Measurements from ENCODE around the gene SLC22A4. TPM values are rescaled to one million over a fixed set of nuclear protein-coding genes. Genes with fewer than 3 reads are reported as not detected.

The SLC22A4 gene
- polyA plus RNA-seq, 1 donor (not counting 4 experiments of a cell fraction or from before 2014, with no cell fraction given) = 1.4 TPM

- Histone ChIP-seq H3K4me2 (ENCODE audit: control insufficient read depth, extremely low read depth, insufficient read depth, low read depth, low read length) (no peak overlapping the region), H3K9me1 (ENCODE audit: control insufficient read depth, extremely low read depth, insufficient read depth, low read length) (no peaks in the 10 kb centered on the region), H3K4me3 (ENCODE audit: control insufficient read depth in 2 of 3, extremely low read depth in 1 of 3, insufficient read depth in 2 of 3, low read depth in 1 of 3, low read length in 3 of 3) (no peak overlapping the region), H3K27me3 (ENCODE audit: control insufficient read depth, extremely low read depth, insufficient read depth, low read length) (no peaks in the 10 kb centered on the region), H2AFZ (ENCODE audit: control insufficient read depth, low read length) (no peak overlapping the region), H3K36me3 (ENCODE audit: control insufficient read depth in 2 of 2, extremely low read depth in 1 of 2, insufficient read depth in 2 of 2, low read length in 2 of 2) (peaks cover 15 to 18% of the 10 kb centered on the region in 2 experiments), H3K4me1 (ENCODE audit: control insufficient read depth, extremely low read depth, insufficient read depth, low read length) (peaks cover 31% of the 10 kb centered on the region), H3K9ac (ENCODE audit: control insufficient read depth, extremely low read depth, insufficient read depth, low read length) (no peak overlapping the region), H4K20me1 (ENCODE audit: control insufficient read depth, extremely low read depth, insufficient read depth, low read length) (no peaks in the 10 kb centered on the region), H3K9me3 (ENCODE audit: control insufficient read depth, low read depth, low read length) (no peaks in the 10 kb centered on the region), H3K79me2 (ENCODE audit: control insufficient read depth, insufficient read depth, low read length) (no peaks in the 10 kb centered on the region), H3K27ac (ENCODE audit: control insufficient read depth, insufficient read depth, low read length) (no peak overlapping the region)
- no peak for FAIRE-seq
- dilution Hi-C loops (cut with MboI; ENCODE audit: extremely low pct_ligation_motif_present, low sequenced_read_pairs) = no loop called here
- no peak for DNase-seq (ENCODE audit: low read depth, low spot score)
- TF ChIP-seq, protein P1, sequence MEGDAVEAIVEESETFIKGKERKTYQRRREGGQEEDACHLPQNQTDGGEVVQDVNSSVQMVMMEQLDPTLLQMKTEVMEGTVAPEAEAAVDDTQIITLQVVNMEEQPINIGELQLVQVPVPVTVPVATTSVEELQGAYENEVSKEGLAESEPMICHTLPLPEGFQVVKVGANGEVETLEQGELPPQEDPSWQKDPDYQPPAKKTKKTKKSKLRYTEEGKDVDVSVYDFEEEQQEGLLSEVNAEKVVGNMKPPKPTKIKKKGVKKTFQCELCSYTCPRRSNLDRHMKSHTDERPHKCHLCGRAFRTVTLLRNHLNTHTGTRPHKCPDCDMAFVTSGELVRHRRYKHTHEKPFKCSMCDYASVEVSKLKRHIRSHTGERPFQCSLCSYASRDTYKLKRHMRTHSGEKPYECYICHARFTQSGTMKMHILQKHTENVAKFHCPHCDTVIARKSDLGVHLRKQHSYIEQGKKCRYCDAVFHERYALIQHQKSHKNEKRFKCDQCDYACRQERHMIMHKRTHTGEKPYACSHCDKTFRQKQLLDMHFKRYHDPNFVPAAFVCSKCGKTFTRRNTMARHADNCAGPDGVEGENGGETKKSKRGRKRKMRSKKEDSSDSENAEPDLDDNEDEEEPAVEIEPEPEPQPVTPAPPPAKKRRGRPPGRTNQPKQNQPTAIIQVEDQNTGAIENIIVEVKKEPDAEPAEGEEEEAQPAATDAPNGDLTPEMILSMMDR (optimal IDR thresholded peaks at IDR 0.05 in 1 of 3, IDR thresholded peaks at IDR 0.05 in 1 of 3, conservative IDR thresholded peaks at IDR 0.05 in 1 of 3; ENCODE audit: extremely low read depth in 1 of 3, insufficient read depth in 2 of 3, low read length in 3 of 3) = no peak
- TF ChIP-seq EZH2 (IDR thresholded peaks at IDR 0.05; ENCODE audit: low read length) = no peak
Observed at GRCh38 chr5:132383261-132383660, 89.1 kb downstream of the SLC22A4 start.

DNA sequence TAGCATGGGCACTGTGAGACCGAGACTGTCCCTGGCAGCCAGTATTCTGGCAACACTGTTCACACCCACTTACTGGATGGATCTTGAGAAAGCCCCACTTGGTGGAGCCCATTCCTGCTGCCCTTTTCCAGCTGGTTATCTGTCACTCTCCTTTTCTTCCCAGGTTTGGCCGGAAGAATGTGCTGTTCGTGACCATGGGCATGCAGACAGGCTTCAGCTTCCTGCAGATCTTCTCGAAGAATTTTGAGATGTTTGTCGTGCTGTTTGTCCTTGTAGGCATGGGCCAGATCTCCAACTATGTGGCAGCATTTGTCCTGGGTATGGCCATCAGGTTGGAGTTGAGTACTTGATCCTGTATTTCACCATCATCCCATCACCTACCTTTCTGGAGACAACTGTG, 89.8 kb downstream of the SLC22A4 start:
- no peak for FAIRE-seq

More for the DNA sequence above, 89.8 kb downstream of the SLC22A4 start:
- no peaks in the 10 kb centered on the region for H3K27me3 ChIP-seq (ENCODE audit: control insufficient read depth, extremely low read depth, insufficient read depth, low read length)
- H3K4me1 ChIP-seq (ENCODE audit: control insufficient read depth, extremely low read depth, insufficient read depth, low read length) = peaks cover 39% of the 10 kb centered on the region
- no peak overlapping the region for H3K4me3 ChIP-seq (ENCODE audit: control insufficient read depth in 2 of 3, extremely low read depth in 1 of 3, insufficient read depth in 2 of 3, low read depth in 1 of 3, low read length in 3 of 3)
- no peak overlapping the region for H2AFZ ChIP-seq (ENCODE audit: control insufficient read depth, low read length)
- peaks cover 14 to 20% of the 10 kb centered on the region in 2 experiments for H3K36me3 ChIP-seq (ENCODE audit: control insufficient read depth in 2 of 2, extremely low read depth in 1 of 2, insufficient read depth in 2 of 2, low read length in 2 of 2)
- H3K9me1 ChIP-seq (ENCODE audit: control insufficient read depth, extremely low read depth, insufficient read depth, low read length) = no peaks in the 10 kb centered on the region
- H3K9ac ChIP-seq (ENCODE audit: control insufficient read depth, extremely low read depth, insufficient read depth, low read length) = no peak overlapping the region
- TF ChIP-seq EZH2 (IDR thresholded peaks at IDR 0.05; ENCODE audit: low read length) = no peak
- TF ChIP-seq, protein P1 (optimal IDR thresholded peaks at IDR 0.05 in 1 of 3, IDR thresholded peaks at IDR 0.05 in 1 of 3, conservative IDR thresholded peaks at IDR 0.05 in 1 of 3; ENCODE audit: extremely low read depth in 1 of 3, insufficient read depth in 2 of 3, low read length in 3 of 3) = no peak
- no peaks in the 10 kb centered on the region for H3K79me2 ChIP-seq (ENCODE audit: control insufficient read depth, insufficient read depth, low read length)
- DNase-seq (ENCODE audit: low read depth, low spot score) = no peak
- dilution Hi-C loops (cut with MboI; ENCODE audit: extremely low pct_ligation_motif_present, low sequenced_read_pairs) = no loop called here
- H3K27ac ChIP-seq (ENCODE audit: control insufficient read depth, insufficient read depth, low read length) = no peak overlapping the region
- no peaks in the 10 kb centered on the region for H4K20me1 ChIP-seq (ENCODE audit: control insufficient read depth, extremely low read depth, insufficient read depth, low read length)
- H3K4me2 ChIP-seq (ENCODE audit: control insufficient read depth, extremely low read depth, insufficient read depth, low read depth, low read length) = no peak overlapping the region
- H3K9me3 ChIP-seq (ENCODE audit: control insufficient read depth, low read depth, low read length) = no peaks in the 10 kb centered on the region
